WI38 (cell line): ENCODE measurements around the gene FRMD4A.

Experiments
- H3K4me3 ChIP-seq: 2 replicates; pipeline ENCODE4 v1.5.1; 2011; ENCODE audit warnings: low read depth, mild to moderate bottlenecking, control low read depth, low read length
- TF ChIP-seq, protein P1 (sequence below): IDR thresholded peaks from 2 replicates; pipeline ENCODE4 v1.5.1; 2012; ENCODE audit warnings: low read depth, mild to moderate bottlenecking, control low read depth, low read length

FRMD4A gene

DNA sequence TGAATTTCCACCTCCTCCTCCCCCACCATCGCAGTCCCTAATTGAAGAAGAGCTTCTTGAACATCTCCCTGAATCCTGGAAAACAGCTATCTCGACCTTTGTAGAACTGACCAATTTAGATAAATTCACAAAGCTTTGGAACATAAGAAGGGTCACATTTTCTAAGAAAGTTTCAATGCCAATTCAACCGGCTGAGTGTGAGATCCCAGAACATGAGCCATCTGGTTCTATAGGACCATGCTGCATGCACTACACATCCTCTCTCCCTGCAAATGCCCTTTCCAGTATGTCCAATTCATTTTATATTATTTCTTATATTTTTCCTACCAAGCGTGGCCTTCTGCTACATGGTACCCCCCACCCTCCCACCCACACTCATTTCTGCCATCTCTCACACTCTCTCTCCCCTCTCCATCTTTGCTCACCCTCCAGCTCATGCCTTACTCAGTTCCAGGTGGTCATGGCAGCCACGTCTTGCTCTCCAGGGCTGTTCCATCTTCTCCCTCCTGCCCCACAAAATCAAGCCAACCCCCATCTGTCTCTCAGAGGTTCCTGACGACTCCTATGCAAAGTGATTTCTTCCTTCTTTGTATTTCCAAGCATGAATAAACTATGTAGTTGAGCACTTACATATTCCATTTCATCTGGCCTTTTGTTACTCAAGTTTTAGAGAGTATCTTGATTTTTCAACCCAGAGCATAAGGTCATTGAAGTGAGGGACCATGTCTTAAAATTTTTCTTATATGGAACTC, 19.3 kb downstream of the FRMD4A start:
- H3K4me3 ChIP-seq, result no peak overlapping the region
- TF ChIP-seq, protein P1, sequence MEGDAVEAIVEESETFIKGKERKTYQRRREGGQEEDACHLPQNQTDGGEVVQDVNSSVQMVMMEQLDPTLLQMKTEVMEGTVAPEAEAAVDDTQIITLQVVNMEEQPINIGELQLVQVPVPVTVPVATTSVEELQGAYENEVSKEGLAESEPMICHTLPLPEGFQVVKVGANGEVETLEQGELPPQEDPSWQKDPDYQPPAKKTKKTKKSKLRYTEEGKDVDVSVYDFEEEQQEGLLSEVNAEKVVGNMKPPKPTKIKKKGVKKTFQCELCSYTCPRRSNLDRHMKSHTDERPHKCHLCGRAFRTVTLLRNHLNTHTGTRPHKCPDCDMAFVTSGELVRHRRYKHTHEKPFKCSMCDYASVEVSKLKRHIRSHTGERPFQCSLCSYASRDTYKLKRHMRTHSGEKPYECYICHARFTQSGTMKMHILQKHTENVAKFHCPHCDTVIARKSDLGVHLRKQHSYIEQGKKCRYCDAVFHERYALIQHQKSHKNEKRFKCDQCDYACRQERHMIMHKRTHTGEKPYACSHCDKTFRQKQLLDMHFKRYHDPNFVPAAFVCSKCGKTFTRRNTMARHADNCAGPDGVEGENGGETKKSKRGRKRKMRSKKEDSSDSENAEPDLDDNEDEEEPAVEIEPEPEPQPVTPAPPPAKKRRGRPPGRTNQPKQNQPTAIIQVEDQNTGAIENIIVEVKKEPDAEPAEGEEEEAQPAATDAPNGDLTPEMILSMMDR, result no peak

DNA sequence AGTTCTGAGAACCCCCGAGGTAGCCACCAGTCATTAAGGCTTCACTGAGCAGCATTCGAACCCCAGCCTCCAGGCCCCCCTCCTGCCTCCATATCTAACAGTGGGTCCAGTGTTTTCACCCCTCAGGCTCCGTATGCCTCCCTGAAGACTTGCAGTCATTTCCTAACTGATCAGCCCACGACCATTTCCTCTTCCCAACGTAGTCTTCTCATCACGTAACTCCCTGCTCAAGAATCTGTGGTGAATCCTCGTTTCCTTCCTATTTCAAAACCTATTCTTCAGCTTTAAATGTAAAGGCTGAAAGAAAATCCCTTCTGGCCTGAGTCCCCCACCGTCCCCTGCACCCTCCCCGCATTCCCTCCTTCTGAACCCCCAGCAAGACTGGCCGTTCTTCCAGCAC, 21.1 kb downstream of the FRMD4A start:
- H3K4me3 ChIP-seq, result no peak overlapping the region
- TF ChIP-seq, protein P1, result no peak

- TF ChIP-seq, protein P1, result no peak
- H3K4me3 ChIP-seq, result no peak overlapping the region
Observed at GRCh38 chr10:14306190-14306589, 24.5 kb downstream of the FRMD4A start.

DNA sequence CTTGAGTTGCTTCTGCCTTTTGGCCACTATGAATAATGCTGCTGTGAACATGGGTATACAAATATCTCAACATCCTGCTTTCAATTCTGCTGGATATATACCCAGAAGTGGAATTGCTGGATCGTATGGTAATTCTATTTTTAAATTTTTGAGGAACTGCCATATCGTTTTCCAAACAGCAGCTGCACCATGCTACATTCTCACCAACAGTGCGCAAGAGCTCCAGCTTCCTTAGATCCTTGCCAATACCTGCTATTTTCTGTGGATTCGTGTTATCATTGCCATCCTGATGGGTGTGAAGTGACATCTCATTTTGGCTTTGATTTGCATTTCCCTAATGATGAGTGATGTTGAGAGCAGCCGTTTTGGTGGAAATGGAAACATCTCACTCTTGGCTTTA, 26.7 kb downstream of the FRMD4A start:
- TF ChIP-seq, protein P1, result no peak
- H3K4me3 ChIP-seq, result no peak overlapping the region

- TF ChIP-seq, protein P1, result peak; percentile 43
- H3K4me3 ChIP-seq, result no peak overlapping the region
Observed at GRCh38 chr10:14302035-14302434, 28.7 kb downstream of the FRMD4A start.

DNA sequence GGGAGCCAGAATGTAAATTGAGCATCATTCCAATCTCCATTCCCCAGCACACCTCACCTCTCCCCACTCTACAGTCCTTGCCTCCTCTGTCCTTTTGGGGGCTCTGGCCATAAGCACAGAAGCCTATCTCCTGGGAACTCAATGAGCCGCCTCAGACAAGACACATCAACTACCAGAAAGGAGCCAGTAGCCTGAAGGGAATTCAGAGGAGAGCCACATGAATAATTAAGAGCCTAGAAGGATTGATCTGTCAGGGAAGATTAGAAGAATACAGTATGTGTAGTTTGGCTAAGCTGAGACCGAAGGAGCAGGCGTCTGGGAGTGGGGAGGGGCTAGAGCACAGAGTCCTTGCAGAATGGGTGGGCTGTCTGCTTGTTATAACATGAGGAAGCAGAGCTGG, 31.2 kb downstream of the FRMD4A start:
- H3K4me3 ChIP-seq, result no peak overlapping the region
- TF ChIP-seq, protein P1, result no peak

DNA sequence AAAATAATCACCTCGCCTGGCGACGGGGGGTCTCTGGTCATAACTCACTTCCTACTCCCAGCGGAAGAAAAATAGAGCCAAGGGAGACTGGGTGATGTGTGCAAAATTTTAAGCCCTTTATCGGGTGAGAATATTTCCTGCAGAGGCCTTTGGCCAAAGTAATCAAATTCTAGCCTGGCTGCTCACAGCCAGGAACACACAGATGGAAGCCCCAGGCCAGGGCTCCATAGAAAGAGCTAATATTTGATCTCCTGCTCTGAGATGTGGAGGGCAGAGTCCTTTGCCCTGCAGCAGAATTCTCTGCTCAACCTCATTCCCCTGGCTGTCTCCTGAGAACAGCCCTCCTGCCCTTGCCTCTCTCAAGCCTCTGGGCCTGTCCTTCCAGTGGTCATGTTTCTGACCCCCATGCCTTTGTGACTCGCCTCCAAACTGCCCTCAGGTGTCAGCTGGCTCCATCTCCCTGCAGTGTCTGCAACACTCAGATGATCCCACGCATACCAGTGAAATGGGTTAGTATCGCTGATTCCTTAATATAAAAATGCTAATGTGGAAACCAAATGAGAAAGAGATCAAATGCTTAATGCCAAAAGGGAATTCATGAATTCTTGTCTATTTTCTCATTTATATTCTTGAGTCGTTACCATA, 34.5 kb downstream of the FRMD4A start:
- TF ChIP-seq, protein P1, result no peak
- H3K4me3 ChIP-seq, result no peak overlapping the region
